ENCODE measurements around the gene CFAP410.
A peak's percentile ranks its signal among the peaks of the same experiment; 100 is the strongest.
"Not testable (repeated sequence)": the region's sequence is repeated elsewhere in the genome, so short reads cannot be mapped to it uniquely, and the experiment has no call there.

Gene CFAP410

DNA sequence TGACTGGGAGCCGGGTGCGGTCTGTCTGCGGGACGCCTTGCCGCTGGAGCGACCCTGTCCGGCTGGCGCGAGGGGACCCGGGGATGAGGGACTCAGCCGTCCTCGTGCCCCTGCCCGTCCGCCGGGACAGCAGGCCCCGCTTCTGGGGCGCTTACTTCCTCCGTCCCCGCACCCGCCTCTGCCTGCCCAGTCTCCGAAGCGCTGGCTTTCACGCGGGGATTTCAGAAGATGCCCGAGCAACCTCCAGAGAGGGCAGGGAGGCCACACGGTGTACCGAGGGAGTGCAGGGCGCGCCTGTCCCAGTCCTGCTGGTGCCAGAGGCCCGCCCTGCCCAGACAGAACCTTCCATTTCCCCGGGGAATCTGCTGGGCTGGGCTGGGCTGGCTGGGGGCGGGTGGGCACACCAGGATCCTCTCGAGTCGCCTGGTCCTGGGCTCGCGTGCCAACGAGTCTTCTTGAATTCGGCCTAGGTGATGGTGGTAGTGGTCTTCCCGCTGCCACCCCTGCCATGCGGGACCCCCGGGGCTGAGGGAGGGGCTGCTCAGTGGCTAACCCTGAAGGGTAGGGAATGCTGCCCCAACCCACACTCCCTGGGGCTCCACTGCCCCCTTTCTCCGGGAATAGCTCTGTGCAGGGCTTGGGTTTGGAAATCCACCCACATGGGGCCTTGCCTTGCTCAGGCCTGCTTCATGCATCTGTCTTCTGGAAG lies 11.7 kb upstream of the CFAP410 start:
- DNase-seq (ENCODE audit: low read depth), result no peak

DNA sequence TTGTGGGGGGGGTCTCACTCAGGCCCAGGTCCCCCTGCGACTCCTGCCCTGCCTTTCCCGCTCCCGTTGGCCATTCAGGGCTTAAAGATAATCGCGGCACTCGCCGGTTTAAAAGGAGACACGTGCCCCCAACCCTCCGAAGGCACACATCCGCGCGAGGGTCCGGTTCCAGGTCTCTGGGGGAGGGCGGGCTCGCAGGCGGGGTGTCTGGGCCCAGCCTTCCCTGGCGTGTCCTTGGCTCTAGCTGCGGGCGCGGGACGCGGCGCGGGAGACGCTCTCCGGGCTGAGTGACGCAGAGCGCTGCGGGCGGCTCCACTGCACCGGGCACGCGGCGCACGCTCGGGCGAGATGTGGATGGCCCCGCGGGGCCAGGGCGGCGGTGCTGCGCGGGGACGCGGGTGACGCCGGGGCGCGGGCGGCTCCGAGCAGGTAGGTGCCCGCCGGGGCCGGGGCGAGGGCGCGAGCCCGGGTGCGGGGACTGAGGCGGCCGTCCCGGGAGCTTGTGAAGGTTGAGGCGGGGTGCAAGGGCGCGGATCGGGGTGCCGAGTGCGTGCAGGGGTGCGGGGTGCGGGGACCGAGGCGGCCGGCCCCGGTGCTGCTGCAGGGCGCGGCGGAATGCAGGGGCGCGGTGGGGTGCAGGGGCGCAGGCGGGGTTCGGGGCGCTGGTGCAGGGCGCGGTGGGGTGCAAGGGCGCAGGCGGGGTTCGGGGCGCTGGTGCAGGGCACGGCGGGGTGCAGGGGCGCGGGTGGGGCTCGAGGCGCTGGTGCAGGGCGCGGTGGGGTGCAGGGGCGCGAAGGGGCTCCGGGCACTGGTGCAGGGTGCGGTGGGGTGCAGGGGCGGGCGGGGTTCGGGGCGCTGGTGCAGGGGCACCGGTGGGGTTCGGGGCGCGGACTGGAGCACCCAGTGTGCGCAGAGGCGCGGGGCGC lies 10.9 kb upstream of the CFAP410 start:
- no peak for DNase-seq (ENCODE audit: low read depth)

DNA sequence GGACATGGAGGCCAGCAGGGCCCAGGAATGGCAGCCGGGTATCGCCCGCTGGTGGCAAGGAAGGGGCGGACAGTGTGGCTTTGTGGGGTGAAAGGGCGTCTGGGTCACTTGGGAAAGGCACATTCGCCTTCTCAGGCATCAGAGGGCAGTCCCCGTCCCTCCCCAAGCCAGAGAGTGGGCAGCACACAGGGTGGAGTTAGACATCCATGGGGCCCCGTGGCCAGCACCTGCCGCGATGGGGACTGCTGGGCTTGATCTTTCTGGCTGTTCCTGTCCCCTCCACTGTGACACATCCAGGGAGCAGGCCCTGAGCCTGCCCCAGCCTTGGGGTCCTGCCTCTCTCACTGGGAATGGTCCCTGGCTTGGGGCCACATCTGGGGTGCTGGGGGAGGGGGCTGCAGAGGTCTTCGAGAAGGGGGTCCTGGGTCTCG lies 10.2 kb upstream of the CFAP410 start:
- DNase-seq (ENCODE audit: low read depth), result no peak

DNA sequence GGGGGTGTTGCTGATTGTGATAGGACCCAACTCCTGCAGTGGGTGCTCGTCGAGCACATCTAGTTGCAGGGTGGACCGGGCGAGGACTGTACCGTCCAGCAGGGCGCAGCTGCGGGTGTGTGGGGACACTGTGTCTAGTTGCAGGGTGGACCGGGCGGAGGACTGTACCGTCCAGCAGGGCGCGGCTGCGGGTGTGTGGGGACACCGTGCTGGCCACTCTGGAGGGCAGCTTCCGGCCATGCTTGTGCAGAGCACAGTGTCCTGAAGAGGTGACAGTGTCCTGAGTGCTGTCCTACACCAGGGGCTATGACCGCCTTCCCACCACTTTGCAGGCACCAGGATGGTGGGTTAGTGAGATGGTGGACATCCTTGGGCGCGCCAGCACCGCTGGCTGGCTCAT lies 9.7 kb upstream of the CFAP410 start:
- DNase-seq (ENCODE audit: low read depth), result no peak

DNA sequence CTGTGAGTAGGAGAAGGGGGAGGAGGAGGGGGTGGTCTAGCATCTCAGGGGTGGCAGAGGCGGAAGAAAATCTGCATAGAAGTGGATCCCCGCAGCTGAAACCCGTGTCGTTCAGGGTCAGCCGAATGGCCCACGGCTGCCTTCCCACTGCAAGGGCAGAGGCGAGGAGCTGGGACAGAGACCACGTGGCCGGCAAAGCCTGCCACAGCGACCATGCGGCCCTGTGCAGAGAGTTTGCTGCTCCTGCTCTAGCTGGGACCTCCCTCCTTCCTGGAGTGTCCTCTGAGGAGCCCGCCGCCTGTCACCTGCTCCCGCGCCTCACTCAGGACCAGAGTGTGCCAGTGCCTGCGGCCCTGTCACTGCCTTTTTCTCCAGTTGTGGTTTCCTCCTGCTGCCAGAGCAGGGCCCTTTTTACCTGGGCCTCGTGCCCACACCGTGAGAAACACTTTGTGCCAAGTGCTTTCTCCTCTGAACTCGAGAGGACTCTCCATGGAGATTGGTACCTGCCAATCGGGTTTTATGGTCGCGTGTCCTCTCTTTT lies 8.8 kb upstream of the CFAP410 start:
- no peak for DNase-seq (ENCODE audit: low read depth)

DNA sequence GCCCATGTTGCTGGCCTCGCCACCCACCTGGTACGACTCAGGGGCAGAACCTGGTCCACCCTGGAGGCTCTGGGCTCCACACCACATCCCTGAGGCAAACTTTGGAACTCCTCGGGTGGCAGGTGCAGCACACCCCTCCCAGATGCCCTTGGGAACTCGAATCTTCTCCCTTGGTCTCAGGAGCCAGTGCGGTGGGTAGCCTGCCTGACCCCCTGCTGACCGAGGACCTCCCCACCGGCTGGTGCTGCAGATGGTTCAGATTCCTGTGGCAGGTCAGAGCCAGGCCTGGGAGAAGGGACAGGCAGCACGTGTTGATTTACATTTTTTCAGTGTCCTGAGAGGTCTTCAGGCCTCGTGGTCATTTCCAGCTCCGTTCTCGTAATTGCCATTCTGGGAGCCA lies 6.3 kb upstream of the CFAP410 start:
- DNase-seq (ENCODE audit: low read depth), result no peak

DNA sequence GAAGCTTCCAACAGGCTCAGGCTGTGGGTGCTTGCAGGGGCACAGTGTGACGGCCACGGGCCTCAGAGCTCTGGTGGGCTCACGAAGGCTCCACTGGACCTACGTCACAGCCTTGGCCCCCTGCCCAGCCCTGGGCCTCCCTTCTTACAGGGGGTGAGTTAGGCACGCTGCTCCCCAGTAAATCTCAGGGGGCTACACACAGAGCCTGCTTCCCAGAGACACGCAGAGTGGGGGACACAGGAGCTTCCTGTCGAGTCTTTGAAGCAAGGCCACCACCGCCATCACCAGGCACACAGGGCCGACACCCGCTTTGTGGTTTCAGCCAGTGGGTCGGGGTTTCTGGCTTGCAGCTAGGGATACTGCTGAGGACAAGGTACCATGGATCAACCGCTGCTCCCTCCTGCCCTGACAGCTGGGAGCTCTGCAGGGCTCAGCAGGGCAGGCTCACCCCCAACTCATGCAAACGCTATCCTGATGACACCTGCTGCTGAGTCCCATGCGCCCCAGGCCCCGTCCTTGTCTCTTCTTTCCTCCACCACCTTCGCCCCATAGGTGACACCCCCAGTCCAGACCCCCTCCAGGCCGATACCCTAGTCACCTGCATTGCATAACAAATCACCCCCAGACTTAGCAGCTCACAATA lies 5.5 kb upstream of the CFAP410 start:
- no peak for DNase-seq (ENCODE audit: low read depth)

DNA sequence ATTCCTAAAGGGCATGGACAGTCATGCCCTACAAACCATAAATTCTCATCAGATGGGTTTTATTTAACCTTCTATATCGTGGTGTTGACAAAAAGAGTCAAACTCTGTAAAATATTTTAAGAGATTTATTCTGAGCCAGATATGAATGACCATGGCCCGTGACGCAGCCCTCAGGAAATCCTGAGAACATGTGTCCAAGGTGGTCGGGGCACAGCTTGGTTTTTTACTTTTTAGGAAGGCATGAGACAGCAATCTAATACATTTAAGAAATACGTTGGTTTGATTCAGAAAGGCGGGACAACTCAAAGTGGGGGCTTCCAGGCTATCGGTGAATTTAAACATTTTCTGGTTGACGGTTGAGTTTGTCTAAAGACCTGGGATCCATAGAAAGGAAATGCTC lies 3.8 kb upstream of the CFAP410 start:
- not testable (repeated sequence) for DNase-seq (ENCODE audit: low read depth)

DNA sequence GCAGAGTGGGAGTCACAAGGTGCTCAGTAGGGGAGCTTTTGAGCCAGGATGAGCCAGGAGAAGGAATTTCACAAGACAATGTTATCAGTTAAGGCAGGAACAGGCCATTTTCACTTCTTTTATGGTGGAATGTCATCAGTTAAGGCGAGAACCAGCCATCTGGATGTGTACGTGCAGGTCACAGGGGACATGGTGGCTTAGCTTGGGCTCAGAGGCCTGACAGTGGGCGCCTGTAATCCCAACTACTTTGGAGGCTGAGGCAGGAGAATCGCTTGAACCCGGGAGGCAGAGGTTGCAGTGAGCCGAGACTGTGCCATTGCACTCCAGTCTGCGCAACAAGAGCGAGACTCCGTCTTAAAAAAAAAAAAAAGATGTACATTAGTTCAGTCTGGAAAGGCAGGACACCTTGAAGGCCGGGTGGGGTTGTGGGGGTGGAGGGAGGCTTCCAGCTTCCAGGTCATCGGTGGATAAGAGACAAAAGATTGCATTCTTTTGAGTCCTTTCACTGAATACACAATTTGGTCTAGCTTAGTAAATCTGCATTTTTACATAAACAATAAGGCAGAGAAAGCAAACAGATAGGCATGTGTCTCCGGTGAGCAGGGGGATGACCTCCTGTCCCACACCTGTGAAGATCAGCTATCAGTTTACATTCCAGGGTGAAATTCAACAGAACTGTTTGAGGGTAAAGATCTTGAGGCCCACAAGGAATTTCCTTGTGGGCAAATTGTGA lies 2.7 kb upstream of the CFAP410 start:
- DNase-seq (ENCODE audit: low read depth), result not testable (repeated sequence)

DNA sequence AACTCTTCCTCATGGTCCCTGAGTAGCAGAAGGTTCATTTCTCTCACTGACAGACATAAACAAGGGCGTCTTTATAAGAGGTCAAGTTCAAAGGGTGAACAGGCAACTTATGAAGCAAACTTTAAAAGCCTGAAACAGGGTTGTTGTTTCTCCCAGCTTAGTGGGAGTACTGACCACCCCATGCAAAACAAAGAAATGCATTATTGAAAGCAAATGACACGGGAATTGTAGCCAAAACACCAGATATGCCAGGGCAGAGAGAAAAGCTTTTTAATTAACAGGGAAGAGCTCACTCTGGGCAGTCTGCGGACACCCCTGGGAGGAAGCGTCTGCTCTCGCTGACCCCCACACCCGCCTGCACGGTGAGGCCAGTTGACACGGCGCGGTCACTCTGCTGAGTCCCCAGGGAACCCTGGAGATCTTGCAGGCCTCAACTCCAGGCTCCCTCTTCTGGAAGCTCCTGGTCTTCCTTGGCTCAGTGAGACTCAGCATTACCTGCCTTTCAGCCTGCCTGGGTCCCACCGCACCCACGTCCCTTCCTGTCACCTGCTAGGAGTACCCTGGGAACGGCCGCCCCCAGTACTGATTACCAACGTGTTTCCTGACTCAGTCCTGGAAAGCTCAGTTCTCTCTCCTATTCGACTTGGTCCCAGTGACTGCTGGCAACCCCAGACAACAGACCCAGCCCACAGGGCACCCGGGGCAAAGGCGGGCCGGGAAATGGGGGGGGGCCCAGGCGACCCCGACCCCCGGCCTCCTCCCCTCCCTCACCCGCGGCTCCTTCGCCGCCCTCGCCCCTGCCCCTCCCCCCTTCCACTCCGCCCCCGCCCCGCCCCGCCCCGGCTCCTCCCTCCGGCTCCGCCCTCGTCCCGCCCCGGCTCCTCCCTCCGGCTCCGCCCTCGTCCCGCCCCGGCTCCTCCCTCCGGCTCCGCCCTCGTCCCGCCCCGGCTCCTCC lies 972 bp downstream of the CFAP410 start:
- DNase-seq (ENCODE audit: low read depth), result peak; percentile 29

DNA sequence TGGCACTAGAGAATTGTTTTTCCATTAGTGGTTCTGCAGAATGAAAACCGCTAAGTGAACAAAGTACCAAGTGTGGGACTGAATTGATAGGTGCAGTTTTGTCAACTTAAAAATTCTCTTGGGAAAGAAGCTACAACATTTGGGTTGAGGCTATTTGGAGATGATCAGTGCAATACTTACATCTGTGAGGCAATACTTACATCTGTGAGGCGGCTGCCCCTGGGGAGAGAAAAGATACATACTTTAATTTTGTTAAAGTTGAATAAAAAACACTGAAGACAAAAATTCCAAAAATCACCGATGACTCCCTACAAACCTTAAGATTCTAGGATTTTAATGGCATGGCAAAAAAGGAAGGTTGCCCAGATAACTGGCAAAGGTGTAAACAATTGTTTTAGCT lies 1.7 kb downstream of the CFAP410 start:
- no peak for DNase-seq (ENCODE audit: low read depth)

DNA sequence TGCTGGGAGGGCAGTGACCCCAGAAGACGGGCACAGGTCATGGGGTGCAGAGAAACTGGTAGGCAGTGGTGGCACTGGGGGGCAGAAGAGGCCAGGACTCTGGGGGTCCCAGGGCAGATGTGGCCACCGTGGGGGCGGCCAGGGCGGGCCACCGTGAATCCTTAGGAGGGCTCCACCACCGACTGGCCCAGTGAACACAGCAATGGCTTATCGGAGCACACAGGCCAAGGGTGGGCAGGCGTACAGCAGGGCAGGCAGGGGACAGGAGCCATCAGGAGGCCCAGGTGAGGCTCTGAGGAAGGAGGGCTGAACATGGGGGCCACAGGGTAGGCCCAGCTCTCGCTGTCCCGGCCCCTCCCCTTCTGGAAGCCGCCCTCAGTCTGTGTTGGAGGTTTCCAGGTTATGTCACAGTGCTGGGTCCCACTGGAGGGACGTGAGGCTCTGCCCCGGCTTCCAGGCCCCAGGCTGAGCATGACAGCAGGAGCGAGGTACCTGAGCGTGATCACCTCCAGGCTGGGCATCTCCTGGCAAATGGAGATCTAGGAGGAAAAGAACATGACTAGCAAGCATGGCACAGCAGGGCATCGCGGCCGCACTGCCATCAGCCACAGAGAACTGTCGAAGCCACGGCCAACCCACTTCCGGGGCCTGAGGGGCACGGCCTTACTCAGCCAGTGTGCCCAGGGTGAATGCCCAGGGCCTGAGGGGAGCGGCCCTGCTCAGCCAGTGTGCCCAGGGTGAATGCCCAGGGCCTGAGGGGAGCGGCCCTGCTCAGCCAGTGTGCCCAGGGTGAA lies 3.7 kb downstream of the CFAP410 start:
- no peak for DNase-seq (ENCODE audit: low read depth)

DNA sequence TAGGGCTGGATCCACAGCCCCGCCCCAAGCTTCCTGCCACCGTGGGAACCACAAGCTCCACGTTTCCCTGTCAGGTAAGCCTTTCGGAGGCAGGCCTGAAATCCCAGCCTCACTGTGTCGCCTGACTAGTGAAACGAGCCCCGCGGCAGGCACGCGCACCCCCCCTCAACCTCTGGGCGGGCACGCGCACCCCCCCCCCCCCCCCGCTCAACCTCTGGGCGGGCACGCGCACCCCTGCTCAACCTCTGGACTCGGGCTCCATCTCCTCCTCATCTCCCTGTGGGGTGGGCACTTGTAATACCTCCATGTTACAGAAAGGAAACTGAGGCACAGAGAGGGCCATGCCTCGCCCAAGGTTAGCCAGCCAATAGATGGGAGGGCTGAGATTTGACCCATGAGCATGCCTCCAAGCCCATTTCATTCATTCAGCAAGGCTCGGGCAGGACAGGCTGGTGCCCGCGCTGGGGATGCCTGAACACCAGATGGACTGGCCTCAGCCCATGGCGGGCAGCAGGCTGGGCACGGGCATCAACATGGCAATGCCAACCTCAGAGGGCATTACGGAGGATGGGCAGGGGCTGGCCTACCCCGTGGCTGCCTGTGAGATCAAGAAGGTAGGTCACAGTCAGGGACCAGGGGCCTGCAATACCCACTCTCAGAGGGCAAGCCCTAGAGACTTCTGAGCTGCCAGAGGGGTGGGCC lies 4.7 kb downstream of the CFAP410 start:
- no peak for DNase-seq (ENCODE audit: low read depth)

DNA sequence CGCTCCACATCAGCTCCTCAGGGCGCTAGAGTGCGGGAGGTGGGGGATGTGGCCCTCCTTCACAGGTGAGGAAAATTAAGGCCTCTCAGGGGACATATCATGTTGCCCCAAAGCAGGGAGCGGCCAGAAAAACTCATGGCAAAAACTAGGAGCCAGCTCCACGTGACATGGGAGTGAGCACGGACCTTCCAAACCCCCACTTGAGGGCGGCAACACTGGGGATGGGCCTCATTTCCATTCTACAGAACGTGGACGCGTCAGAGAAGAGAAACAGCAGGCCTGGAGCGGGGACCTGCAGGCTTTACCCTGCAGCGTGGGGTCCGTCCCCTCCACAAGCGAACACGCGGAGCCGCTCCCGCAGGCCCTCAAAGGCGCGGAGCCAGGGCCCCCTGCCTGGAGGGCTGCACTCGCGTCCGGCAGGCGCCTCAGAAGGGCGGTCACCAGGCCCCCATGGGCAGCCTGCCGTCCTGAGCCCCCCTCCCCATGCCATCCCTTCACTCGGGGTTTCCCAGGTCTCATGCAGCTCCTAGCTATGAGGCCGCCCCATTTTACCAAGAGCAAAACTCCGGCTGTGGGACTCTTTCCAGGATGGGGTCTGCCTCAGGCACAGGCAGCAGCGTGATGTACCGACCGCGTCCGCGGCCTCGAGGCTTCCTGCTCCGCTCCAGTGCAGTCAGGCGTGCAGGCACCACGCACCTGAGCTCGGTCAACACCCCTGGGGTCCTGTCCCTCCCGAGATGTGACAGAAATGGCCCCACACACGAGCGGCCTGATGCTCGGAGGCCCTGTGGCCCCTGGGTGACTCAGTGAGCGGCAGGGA lies 5.5 kb downstream of the CFAP410 start:
- no peak for DNase-seq (ENCODE audit: low read depth)

DNA sequence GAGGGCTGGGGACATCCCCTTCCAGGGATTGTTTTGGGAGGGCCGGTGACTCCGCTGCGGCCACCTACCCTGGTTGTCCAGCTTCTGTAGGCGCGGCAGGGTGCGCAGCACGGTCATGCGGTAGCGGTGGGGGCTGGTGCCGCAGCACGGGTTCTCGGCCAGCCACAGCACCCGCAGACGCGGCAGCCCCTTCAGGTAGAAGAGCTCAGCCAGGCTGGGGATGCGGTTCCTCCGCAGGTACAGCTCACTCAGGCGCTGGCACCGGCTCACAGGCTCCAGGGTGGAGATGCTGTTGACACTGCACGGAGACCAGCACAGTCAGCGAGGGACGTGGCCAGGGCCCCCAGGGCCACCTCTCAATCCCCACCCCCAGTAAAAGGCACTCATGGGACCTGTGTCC lies 6.2 kb downstream of the CFAP410 start:
- no peak for DNase-seq (ENCODE audit: low read depth)

DNA sequence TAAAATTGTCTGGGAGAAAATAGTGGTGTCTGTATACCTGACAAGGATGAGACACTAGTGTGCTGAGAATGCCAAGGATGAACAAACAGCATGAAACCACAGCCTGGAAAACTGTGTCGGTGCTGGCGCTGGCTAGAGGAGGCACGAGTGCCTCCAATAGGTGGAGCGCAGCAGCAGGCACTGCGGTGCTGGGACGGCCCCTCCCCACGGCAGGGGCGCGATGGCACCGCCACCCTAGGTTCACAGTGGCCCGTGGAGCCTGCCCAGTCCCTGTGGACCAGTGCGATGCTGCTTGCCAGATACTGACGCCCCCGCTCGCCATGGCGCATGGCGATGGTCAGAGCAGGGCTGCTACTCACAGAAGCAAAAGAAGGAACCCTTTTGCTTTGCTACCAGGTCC lies 6.8 kb downstream of the CFAP410 start:
- no peak for DNase-seq (ENCODE audit: low read depth)

DNA sequence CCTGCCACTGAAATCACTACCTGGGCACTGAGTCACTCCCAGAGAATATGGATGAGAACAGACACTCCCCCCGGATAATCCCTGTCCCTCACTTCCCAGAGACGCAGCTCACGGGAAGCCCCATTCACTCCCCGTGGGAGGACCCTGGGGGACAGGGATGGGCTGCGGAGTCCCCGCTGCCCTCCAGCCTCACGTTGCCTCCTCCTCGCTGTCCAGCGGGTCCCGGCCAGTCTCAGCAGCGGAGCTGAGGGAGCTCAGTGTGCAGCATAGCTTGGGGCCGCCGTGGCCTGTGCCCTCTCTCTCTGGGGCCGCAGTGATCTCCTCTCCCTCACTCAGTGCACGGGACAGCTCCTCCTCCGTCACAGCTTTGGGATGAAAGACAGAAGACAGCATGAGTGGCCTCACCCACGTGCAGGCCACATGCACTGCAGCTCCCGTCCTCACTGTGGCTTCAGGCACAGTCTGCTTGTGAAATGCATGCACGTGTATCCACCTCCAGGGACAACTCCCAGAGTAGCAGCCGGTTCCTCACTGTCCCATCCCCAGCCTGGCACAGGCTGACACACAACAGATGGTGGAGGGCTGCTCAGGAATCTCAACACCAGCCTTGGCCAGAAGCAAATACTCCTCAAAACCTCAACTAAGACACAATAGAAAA lies 7.4 kb downstream of the CFAP410 start:
- DNase-seq (ENCODE audit: low read depth), result no peak

DNA sequence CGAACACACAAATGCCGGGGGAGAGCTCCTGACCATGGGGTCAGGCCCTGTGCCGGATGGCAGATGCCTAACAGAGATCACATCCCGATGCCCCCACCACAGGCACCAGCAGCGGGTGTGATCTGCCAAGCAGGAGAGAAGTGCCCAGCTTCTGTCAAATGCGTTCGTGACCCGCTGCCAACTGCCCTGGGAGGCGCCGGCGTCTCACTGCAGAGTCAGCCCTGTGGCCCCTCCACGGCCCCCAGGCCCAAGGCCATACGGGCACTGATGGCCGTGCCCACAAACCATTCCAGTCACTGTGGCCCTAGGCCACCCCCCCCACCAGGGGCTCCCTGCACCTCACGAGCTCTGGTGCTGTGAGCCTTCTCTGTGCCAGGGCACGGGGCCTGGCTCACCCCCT lies 8.0 kb downstream of the CFAP410 start:
- no peak for DNase-seq (ENCODE audit: low read depth)
